ENCODE data around the gene BCAT1. TPM values are rescaled to one million over a fixed set of nuclear protein-coding genes. Genes with fewer than 3 reads are reported as not detected.

BCAT1 gene
- total RNA-seq, 1 donor from 2014 or later = 35.3 TPM

DNA sequence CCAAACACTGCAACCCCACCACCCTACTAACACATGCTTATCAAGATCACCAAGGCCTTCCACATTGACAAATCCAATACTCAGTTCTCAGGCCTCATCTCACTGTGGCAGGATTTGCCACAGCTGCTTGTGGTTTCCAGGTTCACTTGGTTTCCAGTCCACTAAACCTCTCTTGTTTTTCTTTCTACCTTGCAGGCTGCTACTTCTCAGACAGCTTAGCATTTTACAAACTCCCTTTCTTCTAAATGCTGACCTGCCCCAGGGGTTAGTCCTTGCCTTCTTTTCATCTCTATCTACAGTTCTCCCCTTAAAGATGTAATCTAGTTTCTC, 84.1 kb downstream of the BCAT1 start:
- H3K36me3 ChIP-seq (ENCODE audit: control insufficient read depth, insufficient read depth, low read length) = no peaks in the 10 kb centered on the region
- no peak for FAIRE-seq
- H3K27me3 ChIP-seq (ENCODE audit: control insufficient read depth, insufficient read depth, low read length) = no peaks in the 10 kb centered on the region
- H3K4me3 ChIP-seq (ENCODE audit: low read depth, low read length) = no peak overlapping the region
- no peak for DNase-seq (ENCODE audit: low read depth)
- TF ChIP-seq, protein P1, sequence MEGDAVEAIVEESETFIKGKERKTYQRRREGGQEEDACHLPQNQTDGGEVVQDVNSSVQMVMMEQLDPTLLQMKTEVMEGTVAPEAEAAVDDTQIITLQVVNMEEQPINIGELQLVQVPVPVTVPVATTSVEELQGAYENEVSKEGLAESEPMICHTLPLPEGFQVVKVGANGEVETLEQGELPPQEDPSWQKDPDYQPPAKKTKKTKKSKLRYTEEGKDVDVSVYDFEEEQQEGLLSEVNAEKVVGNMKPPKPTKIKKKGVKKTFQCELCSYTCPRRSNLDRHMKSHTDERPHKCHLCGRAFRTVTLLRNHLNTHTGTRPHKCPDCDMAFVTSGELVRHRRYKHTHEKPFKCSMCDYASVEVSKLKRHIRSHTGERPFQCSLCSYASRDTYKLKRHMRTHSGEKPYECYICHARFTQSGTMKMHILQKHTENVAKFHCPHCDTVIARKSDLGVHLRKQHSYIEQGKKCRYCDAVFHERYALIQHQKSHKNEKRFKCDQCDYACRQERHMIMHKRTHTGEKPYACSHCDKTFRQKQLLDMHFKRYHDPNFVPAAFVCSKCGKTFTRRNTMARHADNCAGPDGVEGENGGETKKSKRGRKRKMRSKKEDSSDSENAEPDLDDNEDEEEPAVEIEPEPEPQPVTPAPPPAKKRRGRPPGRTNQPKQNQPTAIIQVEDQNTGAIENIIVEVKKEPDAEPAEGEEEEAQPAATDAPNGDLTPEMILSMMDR (IDR thresholded peaks at IDR 0.05; ENCODE audit: insufficient read depth, low read length, severe bottlenecking) = no peak

DNA sequence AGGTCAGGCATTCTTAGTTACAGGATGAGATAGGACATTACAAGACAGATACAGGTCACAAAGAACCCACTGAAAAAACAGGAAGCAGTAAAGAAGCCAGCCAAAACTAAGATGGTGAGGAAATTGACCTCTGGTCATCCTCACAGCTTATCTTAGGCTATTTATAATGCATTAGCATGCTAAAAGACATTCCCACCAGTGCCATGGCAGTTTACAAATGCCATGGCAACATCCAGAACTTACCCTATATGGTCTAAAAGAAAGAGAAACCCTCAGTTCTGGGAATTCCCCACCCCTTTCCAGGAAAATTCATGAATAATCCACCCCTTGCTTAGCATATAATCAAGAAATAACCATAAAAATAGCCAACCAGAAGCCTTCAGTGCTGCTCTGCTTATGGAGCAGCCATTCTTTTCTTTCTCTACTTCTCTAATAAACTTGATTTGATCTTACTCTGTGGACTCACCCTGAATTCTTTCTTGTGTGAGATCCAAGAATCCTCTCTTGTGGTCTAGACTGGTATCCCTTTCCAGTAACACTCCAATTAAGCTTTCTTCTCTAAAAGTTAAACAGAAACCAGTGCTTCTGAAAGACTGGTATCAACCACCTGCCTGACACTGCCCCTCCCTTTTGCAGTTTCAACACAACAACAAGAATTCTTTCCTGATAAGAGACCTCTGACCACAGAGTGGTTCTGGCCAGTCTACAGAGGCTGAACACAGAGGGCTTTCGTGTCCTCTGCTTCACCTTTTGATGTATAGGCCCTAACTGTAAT, 86.9 kb downstream of the BCAT1 start:
- no peak for FAIRE-seq
- no peak for DNase-seq (ENCODE audit: low read depth)
- TF ChIP-seq, protein P1 (IDR thresholded peaks at IDR 0.05; ENCODE audit: insufficient read depth, low read length, severe bottlenecking) = no peak

DNA sequence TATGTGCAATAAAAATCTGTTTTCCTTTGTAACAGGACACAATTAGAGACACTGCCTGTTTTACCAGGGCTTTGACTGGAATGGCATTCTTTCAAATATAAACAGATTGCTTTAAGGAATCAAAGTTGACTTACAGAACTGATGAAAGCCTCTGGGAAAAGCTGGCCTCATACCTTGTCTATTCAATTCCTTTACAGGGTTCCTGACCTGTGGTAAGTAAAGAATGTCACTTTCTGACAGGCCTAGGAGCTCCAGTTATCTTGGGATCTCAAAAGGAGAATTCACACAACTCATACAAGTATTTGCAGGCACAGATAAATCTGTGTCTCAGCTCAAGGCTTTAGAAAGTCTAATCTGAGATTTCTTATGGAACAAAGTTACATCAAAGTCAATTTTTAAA, 88.4 kb downstream of the BCAT1 start:
- no peak for DNase-seq (ENCODE audit: low read depth)
- FAIRE-seq = no peak
- Histone ChIP-seq H3K36me3 (ENCODE audit: control insufficient read depth, insufficient read depth, low read length) (no peaks in the 10 kb centered on the region), H3K4me3 (ENCODE audit: low read depth, low read length) (no peak overlapping the region), H3K27me3 (ENCODE audit: control insufficient read depth, insufficient read depth, low read length) (no peaks in the 10 kb centered on the region)
- TF ChIP-seq, protein P1 (IDR thresholded peaks at IDR 0.05; ENCODE audit: insufficient read depth, low read length, severe bottlenecking) = no peak

More for the DNA sequence above, 86.9 kb downstream of the BCAT1 start:
- Histone ChIP-seq H3K4me3 (ENCODE audit: low read depth, low read length) (no peak overlapping the region), H3K36me3 (ENCODE audit: control insufficient read depth, insufficient read depth, low read length) (no peaks in the 10 kb centered on the region), H3K27me3 (ENCODE audit: control insufficient read depth, insufficient read depth, low read length) (no peaks in the 10 kb centered on the region)

GRCh38 chr12:24856541-24856940, 92.4 kb downstream of the BCAT1 start:
- DNase-seq (ENCODE audit: low read depth) = no peak
- Histone ChIP-seq H3K4me3 (ENCODE audit: low read depth, low read length) (no peak overlapping the region), H3K27me3 (ENCODE audit: control insufficient read depth, insufficient read depth, low read length) (no peaks in the 10 kb centered on the region), H3K36me3 (ENCODE audit: control insufficient read depth, insufficient read depth, low read length) (no peaks in the 10 kb centered on the region)
- TF ChIP-seq, protein P1 (IDR thresholded peaks at IDR 0.05; ENCODE audit: insufficient read depth, low read length, severe bottlenecking) = no peak
- FAIRE-seq = no peak

- TF ChIP-seq, protein P1 (IDR thresholded peaks at IDR 0.05; ENCODE audit: insufficient read depth, low read length, severe bottlenecking) = no peak
- Histone ChIP-seq H3K36me3 (ENCODE audit: control insufficient read depth, insufficient read depth, low read length) (no peaks in the 10 kb centered on the region), H3K4me3 (ENCODE audit: low read depth, low read length) (no peak overlapping the region), H3K27me3 (ENCODE audit: control insufficient read depth, insufficient read depth, low read length) (no peaks in the 10 kb centered on the region)
- FAIRE-seq (no peak), DNase-seq (ENCODE audit: low read depth) (no peak)
Observed at GRCh38 chr12:24854908-24855307, 94.0 kb downstream of the BCAT1 start.

GRCh38 chr12:24854017-24854416, 94.9 kb downstream of the BCAT1 start:
- DNase-seq (ENCODE audit: low read depth) (no peak), FAIRE-seq (no peak)
- TF ChIP-seq, protein P1 (IDR thresholded peaks at IDR 0.05; ENCODE audit: insufficient read depth, low read length, severe bottlenecking) = no peak
- Histone ChIP-seq H3K36me3 (ENCODE audit: control insufficient read depth, insufficient read depth, low read length) (no peaks in the 10 kb centered on the region), H3K27me3 (ENCODE audit: control insufficient read depth, insufficient read depth, low read length) (no peaks in the 10 kb centered on the region), H3K4me3 (ENCODE audit: low read depth, low read length) (no peak overlapping the region)

Data from bronchial epithelial cell (primary cell).